ENCODE data around the gene ZNF169. TPM values are rescaled to one million over a fixed set of nuclear protein-coding genes. Genes with fewer than 3 reads are reported as not detected.

ZNF169 gene
- total and polyA plus RNA-seq, 2 experiments from 2014 or later: 3.1 to 7.9 TPM

DNA sequence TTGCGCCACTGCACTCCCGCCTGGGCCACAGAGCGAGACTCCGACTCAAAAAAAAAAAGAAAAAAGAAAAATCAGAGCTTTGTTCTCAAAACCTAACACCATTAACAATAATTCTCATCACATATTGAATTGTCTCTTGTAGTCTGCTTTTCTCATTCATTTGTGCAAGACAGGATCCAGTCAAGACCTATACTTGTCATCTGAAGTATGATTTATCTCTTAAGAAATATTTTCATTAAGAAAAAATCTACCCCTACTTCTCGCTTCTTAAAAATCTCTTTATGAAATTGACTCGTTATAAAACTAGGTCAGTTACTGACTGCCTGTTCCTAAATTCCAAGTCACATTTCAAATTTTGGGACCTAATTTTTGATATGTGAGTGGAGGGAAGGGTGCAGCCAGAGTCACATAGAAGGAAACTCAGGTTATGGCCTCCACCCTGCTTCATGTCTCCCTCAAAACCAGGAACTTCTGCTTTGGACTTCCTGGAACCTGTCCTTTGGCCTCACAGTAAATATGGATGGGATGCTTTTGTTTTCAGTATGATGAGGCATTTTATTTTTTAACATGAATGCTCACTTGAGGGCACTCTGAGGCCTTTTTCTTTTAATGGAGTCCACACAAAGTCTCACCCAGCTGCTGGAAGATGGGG is 18.9 kb downstream of the ZNF169 start (continued):
- TF ChIP-seq, protein P1, sequence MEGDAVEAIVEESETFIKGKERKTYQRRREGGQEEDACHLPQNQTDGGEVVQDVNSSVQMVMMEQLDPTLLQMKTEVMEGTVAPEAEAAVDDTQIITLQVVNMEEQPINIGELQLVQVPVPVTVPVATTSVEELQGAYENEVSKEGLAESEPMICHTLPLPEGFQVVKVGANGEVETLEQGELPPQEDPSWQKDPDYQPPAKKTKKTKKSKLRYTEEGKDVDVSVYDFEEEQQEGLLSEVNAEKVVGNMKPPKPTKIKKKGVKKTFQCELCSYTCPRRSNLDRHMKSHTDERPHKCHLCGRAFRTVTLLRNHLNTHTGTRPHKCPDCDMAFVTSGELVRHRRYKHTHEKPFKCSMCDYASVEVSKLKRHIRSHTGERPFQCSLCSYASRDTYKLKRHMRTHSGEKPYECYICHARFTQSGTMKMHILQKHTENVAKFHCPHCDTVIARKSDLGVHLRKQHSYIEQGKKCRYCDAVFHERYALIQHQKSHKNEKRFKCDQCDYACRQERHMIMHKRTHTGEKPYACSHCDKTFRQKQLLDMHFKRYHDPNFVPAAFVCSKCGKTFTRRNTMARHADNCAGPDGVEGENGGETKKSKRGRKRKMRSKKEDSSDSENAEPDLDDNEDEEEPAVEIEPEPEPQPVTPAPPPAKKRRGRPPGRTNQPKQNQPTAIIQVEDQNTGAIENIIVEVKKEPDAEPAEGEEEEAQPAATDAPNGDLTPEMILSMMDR (conservative IDR thresholded peaks at IDR 0.05; ENCODE audit: low read depth in 2 of 2): no peak
- TF ChIP-seq NANOG (IDR thresholded peaks at IDR 0.05; ENCODE audit: borderline replicate concordance) (no peak), ZNF114 (CRISPR knock-in tag; IDR thresholded peaks at IDR 0.05) (no peak)

- Histone ChIP-seq H3K79me2 (replicated peaks; ENCODE audit: insufficient read depth) (peaks cover 4% of the 10 kb centered on the region), H2AFZ (no peak overlapping the region), H3K4me1 (ENCODE audit: insufficient read depth) (0 out of 2 replicates have a peak, but pooled peaks cover 3% of the 10 kb centered on the region), H3K27me3 (ENCODE audit: insufficient read depth) (no peaks in the 10 kb centered on the region), H4K20me1 (replicated peaks; ENCODE audit: insufficient read depth) (no peaks in the 10 kb centered on the region), H3K27ac (ENCODE audit: low read depth) (no peak overlapping the region), H3K4me2 (no peak overlapping the region), H3F3A (replicated peaks; ENCODE audit: low read depth) (no peaks in the 10 kb centered on the region), H3K36me3 (ENCODE audit: insufficient read depth) (peaks cover 13% of the 10 kb centered on the region), H3K9me2 (ENCODE audit: insufficient read depth) (no peaks in the 10 kb centered on the region), H3K4me3 (no peak overlapping the region)
- H3K9me3 Mint-ChIP-seq: peaks cover 24% of the 10 kb centered on the region
- ATAC-seq (no peak), DNase-seq (ENCODE audit: low spot score) (no peak)
- no peaks in the 10 kb centered on the region for H3K27me3 Mint-ChIP-seq (ENCODE audit: insufficient read depth, low read depth, poor library complexity)
- H3K4me1 Mint-ChIP-seq: peaks cover 4% of the 10 kb centered on the region
- peaks cover 58% of the 10 kb centered on the region for H3K36me3 Mint-ChIP-seq (ENCODE audit: low read depth)
- no peak overlapping the region for H3K4me3 Mint-ChIP-seq
- H3K27ac Mint-ChIP-seq: no peak overlapping the region
- TF ChIP-seq ZNF114 (CRISPR knock-in tag; IDR thresholded peaks at IDR 0.05) (no peak), CREB1 (CRISPR knock-in tag; IDR thresholded peaks at IDR 0.05; ENCODE audit: low read depth) (no peak), EZH2phosphoT487 (IDR thresholded peaks at IDR 0.05; ENCODE audit: unreplicated experiment) (no peak), ZNF331 (CRISPR knock-in tag; IDR thresholded peaks at IDR 0.05; ENCODE audit: low read depth) (no peak), STAT1 (IDR thresholded peaks at IDR 0.05; ENCODE audit: unreplicated experiment) (no peak), REST (IDR thresholded peaks at IDR 0.05; ENCODE audit: unreplicated experiment) (no peak)
- TF ChIP-seq, protein P2, sequence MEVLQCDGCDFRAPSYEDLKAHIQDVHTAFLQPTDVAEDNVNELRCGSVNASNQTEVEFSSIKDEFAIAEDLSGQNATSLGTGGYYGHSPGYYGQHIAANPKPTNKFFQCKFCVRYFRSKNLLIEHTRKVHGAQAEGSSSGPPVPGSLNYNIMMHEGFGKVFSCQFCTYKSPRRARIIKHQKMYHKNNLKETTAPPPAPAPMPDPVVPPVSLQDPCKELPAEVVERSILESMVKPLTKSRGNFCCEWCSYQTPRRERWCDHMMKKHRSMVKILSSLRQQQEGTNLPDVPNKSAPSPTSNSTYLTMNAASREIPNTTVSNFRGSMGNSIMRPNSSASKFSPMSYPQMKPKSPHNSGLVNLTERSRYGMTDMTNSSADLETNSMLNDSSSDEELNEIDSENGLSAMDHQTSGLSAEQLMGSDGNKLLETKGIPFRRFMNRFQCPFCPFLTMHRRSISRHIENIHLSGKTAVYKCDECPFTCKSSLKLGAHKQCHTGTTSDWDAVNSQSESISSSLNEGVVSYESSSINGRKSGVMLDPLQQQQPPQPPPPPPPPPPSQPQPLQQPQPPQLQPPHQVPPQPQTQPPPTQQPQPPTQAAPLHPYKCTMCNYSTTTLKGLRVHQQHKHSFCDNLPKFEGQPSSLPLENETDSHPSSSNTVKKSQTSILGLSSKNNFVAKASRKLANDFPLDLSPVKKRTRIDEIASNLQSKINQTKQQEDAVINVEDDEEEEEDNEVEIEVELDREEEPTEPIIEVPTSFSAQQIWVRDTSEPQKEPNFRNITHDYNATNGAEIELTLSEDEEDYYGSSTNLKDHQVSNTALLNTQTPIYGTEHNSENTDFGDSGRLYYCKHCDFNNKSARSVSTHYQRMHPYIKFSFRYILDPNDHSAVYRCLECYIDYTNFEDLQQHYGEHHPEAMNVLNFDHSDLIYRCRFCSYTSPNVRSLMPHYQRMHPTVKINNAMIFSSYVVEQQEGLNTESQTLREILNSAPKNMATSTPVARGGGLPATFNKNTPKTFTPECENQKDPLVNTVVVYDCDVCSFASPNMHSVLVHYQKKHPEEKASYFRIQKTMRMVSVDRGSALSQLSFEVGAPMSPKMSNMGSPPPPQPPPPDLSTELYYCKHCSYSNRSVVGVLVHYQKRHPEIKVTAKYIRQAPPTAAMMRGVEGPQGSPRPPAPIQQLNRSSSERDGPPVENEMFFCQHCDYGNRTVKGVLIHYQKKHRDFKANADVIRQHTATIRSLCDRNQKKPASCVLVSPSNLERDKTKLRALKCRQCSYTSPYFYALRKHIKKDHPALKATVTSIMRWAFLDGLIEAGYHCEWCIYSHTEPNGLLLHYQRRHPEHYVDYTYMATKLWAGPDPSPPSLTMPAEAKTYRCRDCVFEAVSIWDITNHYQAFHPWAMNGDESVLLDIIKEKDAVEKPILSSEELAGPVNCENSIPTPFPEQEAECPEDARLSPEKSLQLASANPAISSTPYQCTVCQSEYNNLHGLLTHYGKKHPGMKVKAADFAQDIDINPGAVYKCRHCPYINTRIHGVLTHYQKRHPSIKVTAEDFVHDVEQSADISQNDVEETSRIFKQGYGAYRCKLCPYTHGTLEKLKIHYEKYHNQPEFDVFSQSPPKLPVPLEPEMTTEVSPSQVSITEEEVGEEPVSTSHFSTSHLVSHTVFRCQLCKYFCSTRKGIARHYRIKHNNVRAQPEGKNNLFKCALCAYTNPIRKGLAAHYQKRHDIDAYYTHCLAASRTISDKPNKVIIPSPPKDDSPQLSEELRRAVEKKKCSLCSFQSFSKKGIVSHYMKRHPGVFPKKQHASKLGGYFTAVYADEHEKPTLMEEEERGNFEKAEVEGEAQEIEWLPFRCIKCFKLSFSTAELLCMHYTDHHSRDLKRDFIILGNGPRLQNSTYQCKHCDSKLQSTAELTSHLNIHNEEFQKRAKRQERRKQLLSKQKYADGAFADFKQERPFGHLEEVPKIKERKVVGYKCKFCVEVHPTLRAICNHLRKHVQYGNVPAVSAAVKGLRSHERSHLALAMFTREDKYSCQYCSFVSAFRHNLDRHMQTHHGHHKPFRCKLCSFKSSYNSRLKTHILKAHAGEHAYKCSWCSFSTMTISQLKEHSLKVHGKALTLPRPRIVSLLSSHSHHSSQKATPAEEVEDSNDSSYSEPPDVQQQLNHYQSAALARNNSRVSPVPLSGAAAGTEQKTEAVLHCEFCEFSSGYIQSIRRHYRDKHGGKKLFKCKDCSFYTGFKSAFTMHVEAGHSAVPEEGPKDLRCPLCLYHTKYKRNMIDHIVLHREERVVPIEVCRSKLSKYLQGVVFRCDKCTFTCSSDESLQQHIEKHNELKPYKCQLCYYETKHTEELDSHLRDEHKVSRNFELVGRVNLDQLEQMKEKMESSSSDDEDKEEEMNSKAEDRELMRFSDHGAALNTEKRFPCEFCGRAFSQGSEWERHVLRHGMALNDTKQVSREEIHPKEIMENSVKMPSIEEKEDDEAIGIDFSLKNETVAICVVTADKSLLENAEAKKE (CRISPR knock-in tag; IDR thresholded peaks at IDR 0.05): no peak
- TF ChIP-seq, protein P1 (conservative IDR thresholded peaks at IDR 0.05; ENCODE audit: low read depth in 2 of 2): no peak
These were observed 21.4 kb downstream of the ZNF169 start for GRCh38 chr9:94280409-94280989.
